PFSK-1 (cell line): ENCODE data around the gene ARID5A.

Source experiments
- FOXP2 ChIP-seq: optimal IDR thresholded peaks from 2 replicates; pipeline ENCODE3; 2011; ENCODE audit warnings: borderline replicate concordance, control low read depth, inconsistent platforms; ENCODE audit not compliant: insufficient read depth; ENCODE audit errors: extremely low read length, extremely low read depth
- POLR2AphosphoS5 ChIP-seq: IDR thresholded peaks from 2 replicates; pipeline ENCODE4 v1.6.1; 2012; ENCODE audit warnings: low read depth, mild to moderate bottlenecking, control low read depth, low read length, moderate library complexity
- TAF1 ChIP-seq: IDR thresholded peaks from 2 replicates; pipeline ENCODE4 v1.6.1; 2012; ENCODE audit warnings: low read length, control low read depth, borderline replicate concordance; ENCODE audit not compliant: insufficient read depth

DNA sequence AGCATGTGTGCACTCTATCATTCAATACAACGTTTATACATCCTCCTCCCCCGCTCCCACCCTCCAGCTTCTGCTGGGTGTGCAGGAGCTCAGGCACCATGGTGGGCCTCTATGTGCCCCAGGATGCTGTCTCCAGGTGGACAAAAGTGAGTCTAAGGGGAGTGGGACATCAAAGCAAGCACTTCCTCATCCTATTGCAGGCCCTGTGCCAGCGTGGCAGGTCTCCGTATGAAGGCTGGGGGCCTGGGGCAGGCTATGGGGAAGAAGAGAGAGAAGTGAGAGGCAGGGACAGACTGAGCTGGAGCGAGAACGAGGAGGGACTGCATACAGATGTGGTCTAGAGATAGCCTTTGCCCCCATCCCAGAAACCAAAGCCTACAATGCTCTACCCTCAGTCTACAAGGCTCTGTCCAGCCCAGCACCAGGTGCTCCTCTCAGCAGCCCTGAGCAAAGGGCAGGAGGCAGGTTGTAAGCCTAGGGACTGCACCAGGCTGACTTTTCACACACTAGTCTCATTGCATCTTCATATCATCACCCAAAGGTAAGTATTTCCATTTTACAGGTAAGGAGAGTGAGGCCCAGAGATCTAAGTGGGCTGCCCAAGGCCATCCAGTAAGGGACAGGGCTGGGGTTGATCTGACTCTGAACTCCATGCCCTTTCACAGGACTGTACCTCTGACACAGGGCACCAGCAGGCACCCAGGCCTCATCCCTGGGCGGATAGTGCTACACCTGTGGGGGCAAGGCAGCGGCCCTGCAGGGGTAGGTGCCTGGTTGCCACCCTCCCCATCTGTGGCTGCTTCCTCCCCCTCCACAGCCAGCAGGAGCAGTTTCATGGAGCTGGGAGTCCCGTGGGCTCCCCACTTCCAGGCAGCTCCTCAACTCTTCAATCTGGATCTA lies 14.0 kb upstream of the ARID5A start:
- TF ChIP-seq POLR2AphosphoS5 (no peak), TAF1 (no peak), FOXP2 (no peak)
